OCI-LY3 (cell line): ENCODE data around the gene MED13L.

Experiments used
- H2AFZ ChIP-seq: fragments of 200-600, 300-600 bp; shearing (Covaris generic); 2 replicates; pipeline ENCODE4 v1.6.0; 2014; ENCODE audit warnings: antibody characterized with exemption, low read depth, low read length
- H3K27ac ChIP-seq: fragments of 200-600, 300-600 bp; sonication (generic); 2 replicates; pipeline ENCODE4 v1.5.1; 2014; ENCODE audit warnings: mild to moderate bottlenecking, low read length, moderate library complexity, mixed read lengths
- H3K27me3 ChIP-seq: fragments of 200-600, 300-600 bp; sonication (generic); 2 replicates; pipeline ENCODE4 v1.6.1; 2014; ENCODE audit warnings: low read depth, low read length, mixed read lengths
- H3K36me3 ChIP-seq: fragments of 200-600, 300-600 bp; sonication (generic); replicated peaks from 2 replicates; pipeline ENCODE3; 2014; ENCODE audit warnings: low read depth, low read length, mixed read lengths
- H3K4me1 ChIP-seq: fragments of 300-600, 200-600 bp; sonication (generic); 2 replicates; pipeline ENCODE4 v1.6.1; 2014; ENCODE audit warnings: low read length, mixed read lengths
- H3K4me2 ChIP-seq: fragments of 200-600, 300-600 bp; sonication (generic); 2 replicates; pipeline ENCODE4 v1.6.1; 2014; ENCODE audit warnings: low read length, mixed read lengths
- H3K4me3 ChIP-seq: fragments of 300-600, 200-600 bp; sonication (generic); 2 replicates; pipeline ENCODE4 v1.5.1; 2014; ENCODE audit warnings: antibody characterized with exemption, mild to moderate bottlenecking, low read length, moderate library complexity
- H3K79me2 ChIP-seq: fragments of 300-600, 200-600 bp; shearing (Covaris generic); 2 replicates; pipeline ENCODE4 v1.6.1; 2014; ENCODE audit warnings: mild to moderate bottlenecking, low read length, mixed read lengths
- H3K9ac ChIP-seq: fragments of 300-600, 200-600 bp; shearing (Covaris generic); 2 replicates; pipeline ENCODE4 v1.6.0; 2014; ENCODE audit warnings: mild to moderate bottlenecking, low read length, moderate library complexity
- H3K9me3 ChIP-seq: fragments of 200-600, 300-600 bp; shearing (Covaris generic); 2 replicates; pipeline ENCODE4 v1.6.1; 2014; ENCODE audit warnings: low read length, mixed read lengths; ENCODE audit not compliant: insufficient read depth
- H4K20me1 ChIP-seq: fragments of 200-600, 300-600 bp; sonication (generic); 2 replicates; pipeline ENCODE4 v1.6.1; 2016; ENCODE audit warnings: low read length, mixed read lengths; ENCODE audit not compliant: insufficient read depth
- CTCF ChIP-seq: fragments of 200-600, 300-600 bp; sonication (generic); IDR thresholded peaks from 2 replicates; pipeline ENCODE4 v1.5.1; 2014; ENCODE audit warnings: antibody characterized with exemption, low read length, low read depth
- EZH2phosphoT487 ChIP-seq: fragments of 200-600 bp; shearing (Covaris generic); IDR thresholded peaks from 2 replicates; pipeline ENCODE4 v1.6.1; 2018; ENCODE audit warnings: antibody characterized with exemption, mixed run types, low read depth

MED13L gene

DNA sequence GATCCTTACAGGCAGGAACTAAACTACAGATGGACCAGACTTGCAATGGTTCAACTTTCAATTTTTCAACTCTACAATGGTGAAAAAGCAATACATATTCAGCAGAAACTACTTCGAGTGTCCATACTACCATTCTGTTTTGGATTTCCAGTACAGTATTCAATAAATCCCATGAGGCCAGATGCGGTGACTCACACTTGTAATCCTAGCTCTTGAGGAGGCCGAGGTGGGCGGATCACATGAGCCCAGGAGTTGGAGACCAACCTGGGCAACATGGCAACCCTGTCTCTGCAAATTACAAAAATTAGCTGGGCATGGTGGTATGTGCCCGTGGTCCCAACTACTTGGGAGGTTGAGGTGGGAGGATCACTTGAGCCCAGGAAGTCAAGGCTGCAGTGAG is 336.1 kb downstream of the MED13L start:
- Histone ChIP-seq H3K9me3 (no peaks in the 10 kb centered on the region), H2AFZ (no peak overlapping the region), H3K79me2 (no peaks in the 10 kb centered on the region), H4K20me1 (no peaks in the 10 kb centered on the region), H3K27me3 (no peaks in the 10 kb centered on the region), H3K36me3 (peaks cover 2% of the 10 kb centered on the region), H3K4me2 (no peak overlapping the region), H3K4me1 (no peaks in the 10 kb centered on the region), H3K9ac (no peak overlapping the region), H3K4me3 (no peak overlapping the region), H3K27ac (no peak overlapping the region)
- TF ChIP-seq EZH2phosphoT487 (no peak), CTCF (no peak)

DNA sequence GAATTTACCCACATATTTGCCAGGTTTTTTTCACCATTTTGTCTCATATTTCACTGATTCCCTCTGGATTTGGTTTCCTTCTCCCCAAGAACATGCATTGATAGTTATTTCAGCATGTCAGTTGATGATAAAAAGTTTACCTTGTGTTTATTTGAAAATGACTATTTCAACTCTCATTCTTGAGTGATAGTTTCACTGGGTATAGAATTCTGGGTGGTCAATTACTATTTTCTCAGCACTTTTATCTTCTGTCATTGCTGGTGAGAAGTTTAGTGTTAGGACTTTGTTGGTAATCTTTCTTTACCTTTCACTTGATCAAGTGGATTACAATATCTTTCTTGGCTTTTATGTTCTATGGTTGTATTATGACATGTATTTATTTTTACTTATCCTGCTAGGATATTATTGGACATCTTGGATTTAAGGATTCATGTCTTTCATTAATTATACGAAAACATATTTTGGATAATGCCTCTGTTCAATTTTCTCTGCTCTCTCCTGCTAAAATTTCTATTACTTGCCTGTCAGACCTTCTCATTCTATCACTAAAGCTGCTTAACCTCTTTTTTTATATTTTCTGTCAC is 338.6 kb downstream of the MED13L start:
- H3K4me3 ChIP-seq = no peak overlapping the region
- no peaks in the 10 kb centered on the region for H4K20me1 ChIP-seq
- no peaks in the 10 kb centered on the region for H3K9me3 ChIP-seq
- TF ChIP-seq CTCF (no peak), EZH2phosphoT487 (no peak)
- H3K9ac ChIP-seq = no peak overlapping the region
- H3K79me2 ChIP-seq = no peaks in the 10 kb centered on the region
- peaks cover 2% of the 10 kb centered on the region for H3K36me3 ChIP-seq
- no peak overlapping the region for H3K27ac ChIP-seq
- H3K27me3 ChIP-seq = no peaks in the 10 kb centered on the region
- H2AFZ ChIP-seq = no peak overlapping the region
- no peaks in the 10 kb centered on the region for H3K4me1 ChIP-seq
- no peak overlapping the region for H3K4me2 ChIP-seq

DNA sequence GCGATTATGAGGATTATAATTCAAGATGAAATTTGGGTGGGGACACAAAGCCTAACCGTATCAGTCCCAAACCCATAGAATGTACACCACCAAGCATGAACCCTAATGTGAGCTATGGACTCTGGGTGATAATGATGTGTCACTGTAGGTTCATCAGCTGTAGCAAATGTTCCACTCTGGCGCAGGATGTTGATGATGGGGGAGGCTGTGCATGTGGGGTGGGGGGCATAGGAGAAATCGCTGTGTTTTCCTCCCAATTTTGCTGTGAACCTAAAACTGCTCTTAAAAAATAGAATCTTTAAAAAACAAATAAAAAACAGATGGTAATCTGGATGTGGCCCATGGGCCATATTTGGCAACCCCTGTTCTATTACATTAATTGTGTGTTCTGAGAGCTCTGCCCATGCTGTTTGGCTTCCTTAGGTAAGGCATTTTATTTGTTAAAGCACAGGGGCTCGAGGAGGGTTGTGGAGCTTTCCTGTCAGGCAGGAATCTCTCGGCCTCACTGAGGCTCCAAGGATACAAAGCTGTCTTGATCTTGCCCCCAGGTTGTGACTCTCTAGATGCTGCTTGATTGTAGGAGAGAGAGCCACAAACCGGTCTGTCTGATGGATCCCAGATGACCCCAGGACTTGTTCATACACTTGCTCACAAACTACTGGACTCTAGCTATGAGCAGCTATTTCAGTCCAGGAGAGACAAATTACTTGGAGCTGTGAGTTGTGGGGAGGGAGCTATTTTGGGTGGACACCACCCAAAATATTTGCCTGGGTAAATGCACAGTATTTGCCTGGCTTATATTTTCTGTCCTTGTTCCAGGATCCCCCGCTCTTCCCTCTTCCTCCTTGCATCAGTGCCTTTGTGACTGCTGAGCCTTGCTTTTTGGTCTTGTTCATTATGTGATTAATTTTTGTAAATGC is 340.2 kb downstream of the MED13L start:
- Histone ChIP-seq H3K36me3 (peaks cover 2% of the 10 kb centered on the region), H2AFZ (no peak overlapping the region), H3K27me3 (no peaks in the 10 kb centered on the region), H3K79me2 (no peaks in the 10 kb centered on the region), H3K4me2 (no peak overlapping the region), H3K4me1 (no peaks in the 10 kb centered on the region), H4K20me1 (no peaks in the 10 kb centered on the region), H3K9me3 (no peaks in the 10 kb centered on the region), H3K9ac (no peak overlapping the region), H3K27ac (no peak overlapping the region), H3K4me3 (no peak overlapping the region)
- no peak for TF ChIP-seq EZH2phosphoT487
- no peak for TF ChIP-seq CTCF

GRCh38 chr12:115934877-115935276 is 342.6 kb downstream of the MED13L start:
- no peak overlapping the region for H3K4me3 ChIP-seq
- H4K20me1 ChIP-seq = no peaks in the 10 kb centered on the region
- no peaks in the 10 kb centered on the region for H3K9me3 ChIP-seq
- H3K4me2 ChIP-seq = no peak overlapping the region
- H3K27me3 ChIP-seq = no peaks in the 10 kb centered on the region
- H3K36me3 ChIP-seq = peaks cover 2% of the 10 kb centered on the region
- no peak for TF ChIP-seq CTCF
- H3K79me2 ChIP-seq = no peaks in the 10 kb centered on the region
- H3K9ac ChIP-seq = no peak overlapping the region
- no peak overlapping the region for H3K27ac ChIP-seq
- H2AFZ ChIP-seq = no peak overlapping the region
- no peaks in the 10 kb centered on the region for H3K4me1 ChIP-seq
